SK-N-SH (cell line): ENCODE results near the gene NXNL2. TPM values are rescaled to one million over a fixed set of nuclear protein-coding genes. Genes with fewer than 3 reads are reported as not detected.

ENCODE experiments used
- CTCF ChIA-PET: fragments of 300-600, 350-600 bp; formaldehyde crosslinking; extraction: SDS; loops from one replicate; lab custom pipeline; 2021; lab: Yijun Ruan, JAX
- POLR2A ChIA-PET: fragments of 350-600 bp; sonication (Branson Sonifier 250); formaldehyde crosslinking; extraction: SDS; loops from one replicate; lab custom pipeline; 2020; ENCODE audit warnings: antibody characterized with exemption, inconsistent platforms; lab: Yijun Ruan, JAX
- DNase-seq: peaks from one replicate; pipeline ENCODE4 v3.0.0; 2012
- H2AFZ ChIP-seq: fragments of 200-600 bp; sonication (generic); 2 replicates; pipeline ENCODE4 v1.8.1; 2016; ENCODE audit warnings: antibody characterized with exemption, mild to moderate bottlenecking, low read depth
- H3F3A ChIP-seq: fragments of 200-600 bp; sonication (generic); replicated peaks from 2 replicates; pipeline ENCODE3; 2016; ENCODE audit warnings: antibody characterized with exemption, mild to moderate bottlenecking; ENCODE audit not compliant: insufficient read depth
- H3K27ac ChIP-seq, 2 experiments: fragments of 200-500 bp in 1 of 2; fragments of 200-600 bp in 1 of 2; sonication (Bioruptor generic) in 1 of 2; sonication (generic), shearing (Covaris generic) in 1 of 2; 2 replicates each; pipeline versions ENCODE4 v1.5.1 to v1.6.1; 2014 to 2016; ENCODE audit warnings: low read depth in 2 of 2, inconsistent platforms in 1 of 2, low read length in 1 of 2, mild to moderate bottlenecking in 1 of 2, mixed read lengths in 1 of 2
- H3K27me3 ChIP-seq: fragments of 200-600 bp; sonication (generic), shearing (Covaris generic); 2 replicates; pipeline ENCODE4 v1.6.1; 2016; ENCODE audit warnings: mixed run types; ENCODE audit not compliant: insufficient read depth
- H3K36me3 ChIP-seq, 2 experiments: fragments of 200-500 bp in 1 of 2; fragments of 200-600 bp in 1 of 2; sonication (Bioruptor generic) in 1 of 2; sonication (generic) in 1 of 2; replicated peaks in 1 of 2; 2 replicates each; pipeline versions ENCODE3 to v1.5.1; 2014 to 2016; ENCODE audit warnings: low read length in 1 of 2, mild to moderate bottlenecking in 1 of 2; ENCODE audit not compliant: insufficient read depth in 2 of 2, control insufficient read depth in 1 of 2
- H3K4me1 ChIP-seq, 2 experiments: fragments of 200-500 bp in 1 of 2; fragments of 200-600 bp in 1 of 2; sonication (Bioruptor generic) in 1 of 2; sonication (generic), shearing (Covaris generic) in 1 of 2; 2 replicates each; pipeline versions ENCODE4 v1.5.1 to v1.6.1; 2014 to 2016; ENCODE audit warnings: low read depth in 1 of 2, low read length in 1 of 2, mixed run types in 1 of 2; ENCODE audit not compliant: insufficient read depth in 2 of 2, control insufficient read depth in 1 of 2
- H3K4me2 ChIP-seq: fragments of 200-600 bp; sonication (generic), shearing (Covaris generic); 2 replicates; pipeline ENCODE4 v1.6.1; 2017; ENCODE audit warnings: mixed run types
- H3K4me3 ChIP-seq, 2 experiments: fragments of 200-500 bp in 1 of 2; fragments of 200-600 bp in 1 of 2; sonication (Bioruptor generic) in 1 of 2; sonication (generic), shearing (Covaris generic) in 1 of 2; 2 replicates each; pipeline versions ENCODE4 v1.5.1 to v1.8.1; 2014 to 2016; ENCODE audit warnings: low read depth in 2 of 2, inconsistent platforms in 1 of 2, low read length in 1 of 2, mild to moderate bottlenecking in 1 of 2, mixed read lengths in 1 of 2, moderate library complexity in 1 of 2
- H3K79me2 ChIP-seq: fragments of 200-600 bp; sonication (generic); 2 replicates; pipeline ENCODE4 v1.8.1; 2017; ENCODE audit warnings: mild to moderate bottlenecking; ENCODE audit not compliant: insufficient read depth
- H3K9ac ChIP-seq: fragments of 200-600 bp; sonication (generic); 2 replicates; pipeline ENCODE4 v1.6.1; 2017; ENCODE audit warnings: mixed run types
- H3K9me2 ChIP-seq: fragments of 200-600 bp; sonication (generic); 2 replicates; pipeline ENCODE4 v1.6.1; 2017; ENCODE audit warnings: mixed run types
- H3K9me3 ChIP-seq: fragments of 200-600 bp; sonication (generic); 2 replicates; pipeline ENCODE4 v1.6.1; 2017; ENCODE audit warnings: mixed run types, mild to moderate bottlenecking, moderate library complexity
- H4K20me1 ChIP-seq: fragments of 200-600 bp; sonication (generic); 2 replicates; pipeline ENCODE4 v1.6.1; 2017; ENCODE audit warnings: mild to moderate bottlenecking, mixed run types; ENCODE audit not compliant: insufficient read depth
- CHD2 ChIP-seq: fragments of 150-350 bp; IDR thresholded peaks from 2 replicates; pipeline ENCODE4 v1.6.1; 2018; ENCODE audit warnings: low read length; ENCODE audit not compliant: partially characterized antibody
- GATA2 ChIP-seq: sonication (generic); formaldehyde crosslinking; IDR thresholded peaks from 2 replicates; pipeline ENCODE4 v1.5.0; 2020; ENCODE audit warnings: mild to moderate bottlenecking, missing genetic modification reagents
- JUND ChIP-seq: IDR thresholded peaks from 2 replicates; pipeline ENCODE4 v1.4.0; 2012
- MEF2A ChIP-seq: IDR thresholded peaks from 2 replicates; pipeline ENCODE4 v1.4.0; 2012; ENCODE audit warnings: low read depth, borderline replicate concordance
- MXI1 ChIP-seq: IDR thresholded peaks from 2 replicates; pipeline ENCODE4 v1.6.1; 2012; ENCODE audit warnings: mild to moderate bottlenecking, low read depth, low read length, improper control_type of control experiment
- NFIC ChIP-seq: IDR thresholded peaks from 2 replicates; pipeline ENCODE4 v1.4.0; 2012; ENCODE audit warnings: borderline replicate concordance
- POLR2AphosphoS5 ChIP-seq: IDR thresholded peaks from 2 replicates; pipeline ENCODE4 v1.6.1; 2012; ENCODE audit warnings: low read depth, low read length
- RXRA ChIP-seq: IDR thresholded peaks from 2 replicates; pipeline ENCODE4 v1.4.0; 2012; ENCODE audit warnings: low read depth, mild to moderate bottlenecking, borderline replicate concordance
- SIN3A ChIP-seq: IDR thresholded peaks from 2 replicates; pipeline ENCODE4 v1.6.1; 2012; ENCODE audit warnings: low read depth, mild to moderate bottlenecking, low read length, moderate library complexity, borderline replicate concordance
- SMC3 ChIP-seq: IDR thresholded peaks from 2 replicates; pipeline ENCODE4 v1.6.1; 2012; ENCODE audit warnings: low read depth, low read length, improper control_type of control experiment
- TEAD4 ChIP-seq: IDR thresholded peaks from 2 replicates; pipeline ENCODE4 v1.4.0; 2012; ENCODE audit warnings: mild to moderate bottlenecking, borderline replicate concordance; ENCODE audit not compliant: insufficient read depth
- whole genome bisulfite sequencing: methylation state at CpG from one replicate; pipeline ENCODE4 v1.1.6; 2017; ENCODE audit warnings: low lambda C conversion rate; 5-methylcytosine and 5-hydroxymethylcytosine counted together
- polyA plus RNA-seq, 3 experiments: library from polyadenylated mRNA; depleted of rRNA; stranded (reverse); fragments of >200 nt; gene quantifications; 2 replicates each; pipeline ENCODE4 v1.2.3, GENCODE V29; 2012
- TF ChIP-seq, protein P1 (sequence below): IDR thresholded peaks from 2 replicates; pipeline ENCODE4; 2012
- TF ChIP-seq, protein P2 (sequence below): fragments of 150-350 bp; IDR thresholded peaks from 2 replicates; pipeline ENCODE4 v1.6.1; 2017; ENCODE audit warnings: antibody characterized with exemption, low read length, low read depth, borderline replicate concordance
- TF ChIP-seq, protein P3 (sequence below): IDR thresholded peaks from 2 replicates; pipeline ENCODE4 v1.4.0; 2012; ENCODE audit warnings: low read depth, borderline replicate concordance
- TF ChIP-seq, protein P4 (sequence below): fragments of 200-600 bp; sonication (generic); IDR thresholded peaks from 2 replicates; pipeline ENCODE4 v1.6.1; 2017; ENCODE audit warnings: antibody characterized with exemption, mild to moderate bottlenecking, moderate library complexity

The NXNL2 gene
- polyA plus RNA-seq, 1 of the 3 experiments (the other 2 are of a cell fraction), result 3.1 TPM

DNA sequence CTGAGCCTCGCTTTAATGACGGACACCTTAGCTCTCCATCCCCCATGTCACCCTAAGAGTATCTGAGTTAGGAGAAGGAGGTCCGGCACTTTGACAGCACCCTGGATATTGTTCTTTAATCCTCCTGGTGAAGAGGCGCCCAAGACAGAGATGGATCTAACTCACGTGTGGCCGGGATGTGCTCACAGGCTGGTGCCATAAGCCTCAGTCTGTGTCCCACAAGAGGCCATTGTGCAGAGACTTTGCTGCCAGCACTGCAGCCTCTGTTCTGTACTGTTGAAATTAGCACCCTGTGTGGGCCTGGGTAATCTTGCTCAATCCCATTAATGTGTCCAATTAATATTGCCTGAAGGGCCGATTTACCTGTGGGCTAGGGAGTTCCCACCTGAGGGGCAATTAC lies 37.7 kb downstream of the NXNL2 start:
- H3K27ac ChIP-seq, result no peak overlapping the region
- H4K20me1 ChIP-seq, result no peaks in the 10 kb centered on the region
- DNase-seq, result no peak
- CTCF ChIA-PET, result interaction anchor here (0.6 kb wide), 1 partner anchor 10 kb away, joined by 3 read pairs; no protein-coding TSS in a partner anchor
- no peaks in the 10 kb centered on the region; a peak in 2 of 4 replicates for H3K4me1 ChIP-seq
- no peaks in the 10 kb centered on the region for H3K27me3 ChIP-seq
- no peaks in the 10 kb centered on the region for H3F3A ChIP-seq
- POLR2A ChIA-PET, result no interaction called here
- H2AFZ ChIP-seq, result no peak overlapping the region
- WGBS, result 68% methylated on average over 6 of the region's 7 CpGs
- TF ChIP-seq, protein P1, sequence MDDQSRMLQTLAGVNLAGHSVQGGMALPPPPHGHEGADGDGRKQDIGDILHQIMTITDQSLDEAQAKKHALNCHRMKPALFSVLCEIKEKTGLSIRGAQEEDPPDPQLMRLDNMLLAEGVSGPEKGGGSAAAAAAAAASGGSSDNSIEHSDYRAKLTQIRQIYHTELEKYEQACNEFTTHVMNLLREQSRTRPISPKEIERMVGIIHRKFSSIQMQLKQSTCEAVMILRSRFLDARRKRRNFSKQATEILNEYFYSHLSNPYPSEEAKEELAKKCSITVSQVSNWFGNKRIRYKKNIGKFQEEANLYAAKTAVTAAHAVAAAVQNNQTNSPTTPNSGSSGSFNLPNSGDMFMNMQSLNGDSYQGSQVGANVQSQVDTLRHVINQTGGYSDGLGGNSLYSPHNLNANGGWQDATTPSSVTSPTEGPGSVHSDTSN, result no peak
- TF ChIP-seq, protein P2, sequence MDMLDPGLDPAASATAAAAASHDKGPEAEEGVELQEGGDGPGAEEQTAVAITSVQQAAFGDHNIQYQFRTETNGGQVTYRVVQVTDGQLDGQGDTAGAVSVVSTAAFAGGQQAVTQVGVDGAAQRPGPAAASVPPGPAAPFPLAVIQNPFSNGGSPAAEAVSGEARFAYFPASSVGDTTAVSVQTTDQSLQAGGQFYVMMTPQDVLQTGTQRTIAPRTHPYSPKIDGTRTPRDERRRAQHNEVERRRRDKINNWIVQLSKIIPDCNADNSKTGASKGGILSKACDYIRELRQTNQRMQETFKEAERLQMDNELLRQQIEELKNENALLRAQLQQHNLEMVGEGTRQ, result no peak
- TF ChIP-seq, protein P3, sequence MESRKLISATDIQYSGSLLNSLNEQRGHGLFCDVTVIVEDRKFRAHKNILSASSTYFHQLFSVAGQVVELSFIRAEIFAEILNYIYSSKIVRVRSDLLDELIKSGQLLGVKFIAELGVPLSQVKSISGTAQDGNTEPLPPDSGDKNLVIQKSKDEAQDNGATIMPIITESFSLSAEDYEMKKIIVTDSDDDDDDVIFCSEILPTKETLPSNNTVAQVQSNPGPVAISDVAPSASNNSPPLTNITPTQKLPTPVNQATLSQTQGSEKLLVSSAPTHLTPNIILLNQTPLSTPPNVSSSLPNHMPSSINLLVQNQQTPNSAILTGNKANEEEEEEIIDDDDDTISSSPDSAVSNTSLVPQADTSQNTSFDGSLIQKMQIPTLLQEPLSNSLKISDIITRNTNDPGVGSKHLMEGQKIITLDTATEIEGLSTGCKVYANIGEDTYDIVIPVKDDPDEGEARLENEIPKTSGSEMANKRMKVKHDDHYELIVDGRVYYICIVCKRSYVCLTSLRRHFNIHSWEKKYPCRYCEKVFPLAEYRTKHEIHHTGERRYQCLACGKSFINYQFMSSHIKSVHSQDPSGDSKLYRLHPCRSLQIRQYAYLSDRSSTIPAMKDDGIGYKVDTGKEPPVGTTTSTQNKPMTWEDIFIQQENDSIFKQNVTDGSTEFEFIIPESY, result no peak
- TF ChIP-seq TEAD4 (no peak), SIN3A (no peak), POLR2AphosphoS5 (no peak), RXRA (no peak), JUND (no peak), CHD2 (no peak), SMC3 (no peak), GATA2 (CRISPR knock-in tag) (no peak), NFIC (no peak), MXI1 (no peak), MEF2A (no peak)
- TF ChIP-seq, protein P4, sequence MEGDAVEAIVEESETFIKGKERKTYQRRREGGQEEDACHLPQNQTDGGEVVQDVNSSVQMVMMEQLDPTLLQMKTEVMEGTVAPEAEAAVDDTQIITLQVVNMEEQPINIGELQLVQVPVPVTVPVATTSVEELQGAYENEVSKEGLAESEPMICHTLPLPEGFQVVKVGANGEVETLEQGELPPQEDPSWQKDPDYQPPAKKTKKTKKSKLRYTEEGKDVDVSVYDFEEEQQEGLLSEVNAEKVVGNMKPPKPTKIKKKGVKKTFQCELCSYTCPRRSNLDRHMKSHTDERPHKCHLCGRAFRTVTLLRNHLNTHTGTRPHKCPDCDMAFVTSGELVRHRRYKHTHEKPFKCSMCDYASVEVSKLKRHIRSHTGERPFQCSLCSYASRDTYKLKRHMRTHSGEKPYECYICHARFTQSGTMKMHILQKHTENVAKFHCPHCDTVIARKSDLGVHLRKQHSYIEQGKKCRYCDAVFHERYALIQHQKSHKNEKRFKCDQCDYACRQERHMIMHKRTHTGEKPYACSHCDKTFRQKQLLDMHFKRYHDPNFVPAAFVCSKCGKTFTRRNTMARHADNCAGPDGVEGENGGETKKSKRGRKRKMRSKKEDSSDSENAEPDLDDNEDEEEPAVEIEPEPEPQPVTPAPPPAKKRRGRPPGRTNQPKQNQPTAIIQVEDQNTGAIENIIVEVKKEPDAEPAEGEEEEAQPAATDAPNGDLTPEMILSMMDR, result no peak
- TF ChIP-seq, all 33 proteins: peak for 0
- no peaks in the 10 kb centered on the region for H3K79me2 ChIP-seq
- no peak overlapping the region for H3K4me3 ChIP-seq
- H3K9me3 ChIP-seq, result no peaks in the 10 kb centered on the region
- H3K9ac ChIP-seq, result no peak overlapping the region
- H3K4me2 ChIP-seq, result no peak overlapping the region
- H3K9me2 ChIP-seq, result no peaks in the 10 kb centered on the region
- no peaks in the 10 kb centered on the region for H3K36me3 ChIP-seq
